K562 (cell line): ENCODE results near the gene ZNF460. TPM values are rescaled to one million over a fixed set of nuclear protein-coding genes. Genes with fewer than 3 reads are reported as not detected.

Experiments
- BCL6 ChIP-seq: fragments of 250-450 bp; sonication (Bioruptor Pico); IDR thresholded peaks from 2 replicates; pipeline ENCODE4 v1.4.0; 2020
- CBX2 ChIP-seq: fragments of 200-600 bp; sonication (generic); IDR thresholded peaks from one replicate; pipeline ENCODE4 v1.6.1; 2012; ENCODE audit warnings: mild to moderate bottlenecking, low read length, inconsistent platforms; ENCODE audit not compliant: insufficient read depth, poor library complexity, severe bottlenecking
- ELK3 ChIP-seq: fragments of 450-650 bp; formaldehyde crosslinking; IDR thresholded peaks from 2 replicates; pipeline ENCODE4 v1.4.0; 2020; ENCODE audit warnings: mild to moderate bottlenecking
- FOXK1 ChIP-seq: sonication (generic); formaldehyde crosslinking; IDR thresholded peaks from 2 replicates; pipeline ENCODE4 v1.8.0; 2022; ENCODE audit warnings: missing genetic modification reagents, mild to moderate bottlenecking, borderline replicate concordance
- GTF2A2 ChIP-seq: IDR thresholded peaks from 2 replicates; pipeline ENCODE4 v1.6.1; 2016; ENCODE audit warnings: mild to moderate bottlenecking, missing genetic modification characterization, missing compliant biosample characterization
- HLTF ChIP-seq: fragments of 450-650 bp; IDR thresholded peaks from 2 replicates; pipeline ENCODE4 v1.6.1; 2016
- ILF3 ChIP-seq: fragments of 450-650 bp; IDR thresholded peaks from 2 replicates; pipeline ENCODE4 v1.6.1; 2018; ENCODE audit warnings: antibody characterized with exemption, mild to moderate bottlenecking, moderate library complexity, borderline replicate concordance
- JUNB ChIP-seq: fragments of 450-650 bp; formaldehyde crosslinking; conservative IDR thresholded peaks from 2 replicates; pipeline ENCODE4 v1.4.0; 2020; ENCODE audit warnings: mild to moderate bottlenecking
- NR1H2 ChIP-seq: sonication (generic); formaldehyde crosslinking; IDR thresholded peaks from 2 replicates; pipeline ENCODE4 v1.4.0; 2020; ENCODE audit warnings: mild to moderate bottlenecking, missing genetic modification reagents
- POLR2A ChIP-seq: fragments of 450-650 bp; conservative IDR thresholded peaks from 2 replicates; pipeline ENCODE4 v1.6.1; 2016
- POLR2B ChIP-seq: fragments of 450-650 bp; IDR thresholded peaks from 2 replicates; pipeline ENCODE4 v1.6.1; 2018; ENCODE audit warnings: low read depth; ENCODE audit not compliant: partially characterized antibody
- RBM39 ChIP-seq: fragments of 200-400 bp; formaldehyde crosslinking; optimal IDR thresholded peaks from 2 replicates; pipeline ENCODE3; 2018; ENCODE audit warnings: low read depth, low read length
- SIN3A ChIP-seq, 2 experiments: fragments of 150-350 bp in 1 of 2; IDR thresholded peaks; 2 replicates each; pipeline ENCODE4 v1.6.1; 2011 to 2016; ENCODE audit warnings: borderline replicate concordance in 2 of 2, low read depth in 2 of 2, low read length in 2 of 2, mild to moderate bottlenecking in 2 of 2, moderate library complexity in 2 of 2; ENCODE audit not compliant: control insufficient read depth in 1 of 2
- SMC3 ChIP-seq: conservative IDR thresholded peaks from 2 replicates; pipeline ENCODE4 v1.6.1; 2011; ENCODE audit warnings: low read depth, low read length, improper control_type of control experiment; ENCODE audit not compliant: insufficient read depth
- TCF3 ChIP-seq: sonication (generic); formaldehyde crosslinking; IDR thresholded peaks from 2 replicates; pipeline ENCODE4 v1.4.0; 2020; ENCODE audit warnings: mild to moderate bottlenecking, missing genetic modification reagents
- TFE3 ChIP-seq: fragments of 450-650 bp; formaldehyde crosslinking; IDR thresholded peaks from 2 replicates; pipeline ENCODE4 v1.4.0; 2020; ENCODE audit warnings: mild to moderate bottlenecking, mixed read lengths
- THAP7 ChIP-seq: fragments of 250-450 bp; sonication (Bioruptor Pico); IDR thresholded peaks from 2 replicates; pipeline ENCODE4 v1.5.0; 2021
- TRIM28 ChIP-seq: fragments of 450-650 bp; IDR thresholded peaks from 2 replicates; pipeline ENCODE4 v1.6.1; 2017
- ZNF140 ChIP-seq: fragments of 250-450 bp; sonication (Bioruptor Pico); IDR thresholded peaks from 2 replicates; pipeline ENCODE4 v1.8.0; 2021; ENCODE audit warnings: moderate library complexity, mild to moderate bottlenecking, inconsistent platforms
- ZNF717 ChIP-seq: fragments of 250-450 bp; sonication (Bioruptor Pico); IDR thresholded peaks from 2 replicates; pipeline ENCODE4 v1.5.0; 2021
- polyA plus RNA-seq, 8 experiments: library from polyadenylated mRNA; depleted of rRNA in 4 of 8; stranded (reverse) in 5 of 8; unstranded in 3 of 8; fragments of >200 nt; fragmentation: Nextera tagmentation in 2 of 8; fragmentation: Illumina TruSeq in 1 of 8; extraction: Ambion mirVana in 2 of 8; extraction: Trizol in 1 of 8; gene quantifications; 2 replicates each; pipeline versions ENCODE4 v1.2.1 to v1.2.3, GENCODE V29; 2011 to 2014; ENCODE audit warnings: inconsistent platforms in 1 of 8, missing spikeins in 1 of 8
- total RNA-seq, 7 experiments: library from RNA; depleted of rRNA in 6 of 7; stranded (reverse); fragments of >200 nt in 6 of 7; fragmentation: Illumina TruSeq in 2 of 7; extraction: Trizol in 2 of 7; gene quantifications; 2 replicates each; pipeline versions ENCODE4 v1.2.1 to v1.2.3, GENCODE V29; 2011 to 2021; ENCODE audit warnings: low replicate concordance in 1 of 7
- TF ChIP-seq, protein P1 (sequence below), 2 experiments: IDR thresholded peaks; 2 replicates each; pipeline ENCODE4 v1.6.1; 2012; ENCODE audit warnings: improper control_type of control experiment in 2 of 2, low read depth in 2 of 2, low read length in 2 of 2, borderline replicate concordance in 1 of 2
- TF ChIP-seq, protein P2 (sequence below): fragments of 250-450 bp; sonication (Bioruptor Pico); IDR thresholded peaks from 2 replicates; pipeline ENCODE4 v1.4.0; 2020

The ZNF460 gene
- total and polyA plus RNA-seq, 9 of the 15 experiments (the other 6 are each of a cell fraction or from before 2014, with no cell fraction given) = 0.45 to 36.2 (median 16.6) TPM

- TF ChIP-seq CBX2 = no peak
- no peak for TF ChIP-seq ELK3 (CRISPR knock-in tag)
- 0 out of 2 replicates have a peak, but pooled peaks have one; percentile 36 for TF ChIP-seq THAP7
- TF ChIP-seq BCL6 = no peak
- TF ChIP-seq SMC3 = no peak
- TF ChIP-seq NR1H2 = no peak
- TF ChIP-seq, protein P1, sequence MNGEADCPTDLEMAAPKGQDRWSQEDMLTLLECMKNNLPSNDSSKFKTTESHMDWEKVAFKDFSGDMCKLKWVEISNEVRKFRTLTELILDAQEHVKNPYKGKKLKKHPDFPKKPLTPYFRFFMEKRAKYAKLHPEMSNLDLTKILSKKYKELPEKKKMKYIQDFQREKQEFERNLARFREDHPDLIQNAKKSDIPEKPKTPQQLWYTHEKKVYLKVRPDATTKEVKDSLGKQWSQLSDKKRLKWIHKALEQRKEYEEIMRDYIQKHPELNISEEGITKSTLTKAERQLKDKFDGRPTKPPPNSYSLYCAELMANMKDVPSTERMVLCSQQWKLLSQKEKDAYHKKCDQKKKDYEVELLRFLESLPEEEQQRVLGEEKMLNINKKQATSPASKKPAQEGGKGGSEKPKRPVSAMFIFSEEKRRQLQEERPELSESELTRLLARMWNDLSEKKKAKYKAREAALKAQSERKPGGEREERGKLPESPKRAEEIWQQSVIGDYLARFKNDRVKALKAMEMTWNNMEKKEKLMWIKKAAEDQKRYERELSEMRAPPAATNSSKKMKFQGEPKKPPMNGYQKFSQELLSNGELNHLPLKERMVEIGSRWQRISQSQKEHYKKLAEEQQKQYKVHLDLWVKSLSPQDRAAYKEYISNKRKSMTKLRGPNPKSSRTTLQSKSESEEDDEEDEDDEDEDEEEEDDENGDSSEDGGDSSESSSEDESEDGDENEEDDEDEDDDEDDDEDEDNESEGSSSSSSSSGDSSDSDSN (IDR thresholded peaks at IDR 0.05; ENCODE audit: borderline replicate concordance in 1 of 2, low read depth in 2 of 2, low read length in 2 of 2) = 0 out of 4 replicates have a peak, but pooled peaks of 1 of the 2 experiments have one; percentile 0
- no peak for TF ChIP-seq HLTF
- TF ChIP-seq TFE3 = no peak
- TF ChIP-seq ZNF717 (CRISPR knock-in tag) = no peak
- TF ChIP-seq RBM39 = no peak
- TF ChIP-seq ZNF140 (CRISPR knock-in tag) = no peak
- TF ChIP-seq, protein P2, sequence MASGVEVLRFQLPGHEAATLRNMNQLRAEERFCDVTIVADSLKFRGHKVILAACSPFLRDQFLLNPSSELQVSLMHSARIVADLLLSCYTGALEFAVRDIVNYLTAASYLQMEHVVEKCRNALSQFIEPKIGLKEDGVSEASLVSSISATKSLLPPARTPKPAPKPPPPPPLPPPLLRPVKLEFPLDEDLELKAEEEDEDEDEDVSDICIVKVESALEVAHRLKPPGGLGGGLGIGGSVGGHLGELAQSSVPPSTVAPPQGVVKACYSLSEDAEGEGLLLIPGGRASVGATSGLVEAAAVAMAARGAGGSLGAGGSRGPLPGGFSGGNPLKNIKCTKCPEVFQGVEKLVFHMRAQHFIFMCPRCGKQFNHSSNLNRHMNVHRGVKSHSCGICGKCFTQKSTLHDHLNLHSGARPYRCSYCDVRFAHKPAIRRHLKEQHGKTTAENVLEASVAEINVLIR (CRISPR knock-in tag) = peak; percentile 94
- TF ChIP-seq SIN3A (IDR thresholded peaks at IDR 0.05; ENCODE audit: borderline replicate concordance in 2 of 2, control insufficient read depth in 1 of 2, low read depth in 2 of 2, low read length in 2 of 2) = peak; percentile 78 to 94; a peak in 3 of 4 replicates
- TF ChIP-seq TRIM28 = no peak
- TF ChIP-seq POLR2B = no peak
- peak; percentile 88 for TF ChIP-seq JUNB
- TF ChIP-seq TCF3 = no peak
- TF ChIP-seq POLR2A = peak; percentile 88
- TF ChIP-seq FOXK1 = 0 out of 2 replicates have a peak, but pooled peaks have one; percentile 79
- no peak; the same call in 1 of the 2 replicates for TF ChIP-seq ILF3
- no peak for TF ChIP-seq GTF2A2 (tag)
These were observed at the start of gene ZNF460 (continued) for GRCh38 chr19:57280165-57280961.
